GM12878 (cell line): ENCODE measurements around the gene ARAP1. TPM values are rescaled to one million over a fixed set of nuclear protein-coding genes. Genes with fewer than 3 reads are reported as not detected.

Source experiments
- ATAC-seq: fragments of 200-7000 bp; cut with Tn5 transposase; 3 replicates; pipeline ENCODE4 v1.9.1; 2020; ENCODE audit warnings: mild to moderate bottlenecking, moderate library complexity
- BruUV-seq: library from RNA; stranded (reverse); fragments of 400-500 nt; replicated peaks from 2 replicates; lab custom pipeline; 2021; lab: Mats Ljungman, UMichigan
- CTCF ChIA-PET: fragments of 300-600 bp; sonication (Branson Sonifier 250); formaldehyde crosslinking; extraction: SDS; loops from one replicate; lab custom pipeline; 2021; ENCODE audit warnings: inconsistent platforms; lab: Yijun Ruan, JAX
- POLR2A ChIA-PET: fragments of 350-600 bp; formaldehyde crosslinking; extraction: SDS; loops from one replicate; lab custom pipeline; 2021; ENCODE audit warnings: inconsistent platforms; lab: Charles Lee
- RAD21 ChIA-PET: fragments of 300-600 bp; sonication (Branson Sonifier 250); formaldehyde crosslinking; loops from one replicate; lab custom pipeline; 2023; ENCODE audit warnings: antibody characterized with exemption; ENCODE audit not compliant: unreplicated experiment; lab: Charles Lee
- SMC1A ChIA-PET: fragments of 300-600 bp; sonication (Branson Sonifier 250); formaldehyde crosslinking; loops from one replicate; lab custom pipeline; 2023; ENCODE audit not compliant: unreplicated experiment, uncharacterized antibody; lab: Charles Lee
- DNase-seq: peaks from one replicate; pipeline ENCODE4 v3.0.0-alpha.2; 2011; ENCODE audit warnings: low read depth, low spot score
- FAIRE-seq: peaks from 3 replicates; lab custom pipeline; 2011; peaks lifted over from hg19 to GRCh38; lab: Jason Lieb, UNC
- H2AFZ ChIP-seq: 2 replicates; pipeline ENCODE4 v1.6.0; 2011; ENCODE audit warnings: low read depth, low read length, control low read depth; ENCODE audit not compliant: control insufficient read depth
- H3K27ac ChIP-seq: 2 replicates; pipeline ENCODE4 v1.5.1; 2011; ENCODE audit warnings: control low read depth; ENCODE audit not compliant: control insufficient read depth, insufficient read depth
- H3K27me3 ChIP-seq, 2 experiments: replicated peaks in 1 of 2; 2 replicates each; pipeline versions ENCODE4 v1.6.0 to v1.6.1; 2011; ENCODE audit warnings: low read length in 1 of 2; ENCODE audit not compliant: control insufficient read depth in 2 of 2, insufficient read depth in 2 of 2
- H3K36me3 ChIP-seq, 2 experiments: 2 replicates each; pipeline ENCODE4 v1.5.1; 2011; ENCODE audit warnings: low read length in 1 of 2; ENCODE audit not compliant: control insufficient read depth in 2 of 2, insufficient read depth in 2 of 2
- H3K4me1 ChIP-seq: 2 replicates; pipeline ENCODE4 v1.6.1; 2011; ENCODE audit warnings: mild to moderate bottlenecking, low read length, moderate library complexity, mixed read lengths; ENCODE audit not compliant: control insufficient read depth, insufficient read depth
- H3K4me2 ChIP-seq: 2 replicates; pipeline ENCODE4 v1.6.0; 2011; ENCODE audit warnings: control low read depth; ENCODE audit not compliant: control insufficient read depth, insufficient read depth
- H3K4me3 ChIP-seq: fragments of 200-600 bp; sonication (generic); 2 replicates; pipeline ENCODE4 v1.5.1; 2016
- H3K79me2 ChIP-seq: 2 replicates; pipeline ENCODE4 v1.6.0; 2011; ENCODE audit warnings: low read length; ENCODE audit not compliant: control insufficient read depth, insufficient read depth
- H3K9ac ChIP-seq: 2 replicates; pipeline ENCODE4 v1.8.0; 2011; ENCODE audit warnings: low read length, control low read depth, mixed read lengths; ENCODE audit not compliant: control insufficient read depth, insufficient read depth
- H3K9me3 ChIP-seq: replicated peaks from 3 replicates; pipeline ENCODE4 v1.5.1; 2011; ENCODE audit warnings: mild to moderate bottlenecking, low read length; ENCODE audit not compliant: control insufficient read depth, insufficient read depth
- H4K20me1 ChIP-seq: 2 replicates; pipeline ENCODE4 v1.6.0; 2011; ENCODE audit not compliant: control insufficient read depth, insufficient read depth
- BRCA1 ChIP-seq: IDR thresholded peaks from 2 replicates; pipeline ENCODE4 v1.6.1; 2011; ENCODE audit warnings: low read depth, low read length, improper control_type of control experiment
- EED ChIP-seq: sonication (generic); IDR thresholded peaks from 2 replicates; pipeline ENCODE4 v1.6.1; 2016; ENCODE audit warnings: antibody characterized with exemption, low read depth
- KAT2A ChIP-seq: conservative IDR thresholded peaks from 2 replicates; pipeline ENCODE4 v1.6.1; 2011; ENCODE audit warnings: low read depth, low read length; ENCODE audit not compliant: control insufficient read depth
- NR2C1 ChIP-seq: fragments of 450-650 bp; IDR thresholded peaks from 2 replicates; pipeline ENCODE4 v1.6.1; 2017; ENCODE audit warnings: antibody characterized with exemption, mild to moderate bottlenecking, moderate library complexity
- NR2F1 ChIP-seq: fragments of 450-650 bp; conservative IDR thresholded peaks from 2 replicates; pipeline ENCODE4 v1.6.1; 2017; ENCODE audit warnings: mild to moderate bottlenecking
- SUZ12 ChIP-seq: fragments of 200-600 bp; sonication (generic); IDR thresholded peaks from one replicate; pipeline ENCODE4 v1.6.1; 2018; ENCODE audit warnings: antibody characterized with exemption, mild to moderate bottlenecking; ENCODE audit not compliant: unreplicated experiment
- ZNF24 ChIP-seq: fragments of 450-650 bp; IDR thresholded peaks from 2 replicates; pipeline ENCODE4 v1.6.1; 2017; ENCODE audit warnings: antibody characterized with exemption, mild to moderate bottlenecking
- ZSCAN29 ChIP-seq: fragments of 450-650 bp; IDR thresholded peaks from 2 replicates; pipeline ENCODE4 v1.6.1; 2017; ENCODE audit warnings: mild to moderate bottlenecking, moderate library complexity
- WGBS: methylation state at CpG from one replicate; pipeline ENCODE4 v1.1.6; 2016; ENCODE audit warnings: low lambda C conversion rate; ENCODE audit not compliant: insufficient replicate concordance, insufficient coverage; ENCODE audit errors: missing lambda C conversion rate; 5-methylcytosine and 5-hydroxymethylcytosine counted together
- in situ Hi-C: fragments of 300-500 bp; cut with MboI; formaldehyde crosslinking; loops from 9 replicates; pipeline ENCODE4 v1.14.3; 2018; ENCODE audit warnings: mixed read lengths
- intact Hi-C: fragments of 100-400 bp; cut with micrococcal nuclease; formaldehyde crosslinking; loops from one replicate; pipeline ENCODE4 v1.14.2; 2022; ENCODE audit not compliant: unreplicated experiment
- polyA plus RNA-seq, 11 experiments: library from polyadenylated mRNA; depleted of rRNA in 4 of 11; unstranded in 6 of 11; stranded (reverse) in 5 of 11; fragments of >200 nt; fragmentation: Nextera tagmentation in 4 of 11; fragmentation: Illumina TruSeq in 1 of 11; extraction: Ambion mirVana in 4 of 11; extraction: Trizol in 1 of 11; gene quantifications; 1 replicate in 1 of 11; 2 replicates in 10 of 11; pipeline versions ENCODE4 v1.2.1 to v1.2.3, GENCODE V29; 2011 to 2016; ENCODE audit warnings: inconsistent platforms in 2 of 11, missing spikeins in 2 of 11, low read depth in 1 of 11
- total RNA-seq, 4 experiments: library from RNA; depleted of rRNA in 3 of 4; stranded (reverse); fragments of >200 nt in 3 of 4; fragmentation: Illumina TruSeq in 1 of 4; extraction: Trizol in 1 of 4; gene quantifications; 2 replicates each; pipeline versions ENCODE4 v1.2.1 to v1.2.3, GENCODE V29; 2013 to 2021
- TF ChIP-seq, protein P1 (sequence below): fragments of 450-650 bp; IDR thresholded peaks from 2 replicates; pipeline ENCODE4 v1.6.1; 2017; ENCODE audit warnings: mild to moderate bottlenecking, moderate library complexity

ARAP1 gene
- total and polyA plus RNA-seq, 10 of the 15 experiments (the other 5 are each of a cell fraction or from before 2014, with no cell fraction given), result 0.55 to 102 (median 51.0) TPM

GRCh38 chr11:72779495-72780128 is 27.4 kb upstream of the ARAP1 start:
- H3K4me2 ChIP-seq, result no peak overlapping the region
- TF ChIP-seq, protein P1, sequence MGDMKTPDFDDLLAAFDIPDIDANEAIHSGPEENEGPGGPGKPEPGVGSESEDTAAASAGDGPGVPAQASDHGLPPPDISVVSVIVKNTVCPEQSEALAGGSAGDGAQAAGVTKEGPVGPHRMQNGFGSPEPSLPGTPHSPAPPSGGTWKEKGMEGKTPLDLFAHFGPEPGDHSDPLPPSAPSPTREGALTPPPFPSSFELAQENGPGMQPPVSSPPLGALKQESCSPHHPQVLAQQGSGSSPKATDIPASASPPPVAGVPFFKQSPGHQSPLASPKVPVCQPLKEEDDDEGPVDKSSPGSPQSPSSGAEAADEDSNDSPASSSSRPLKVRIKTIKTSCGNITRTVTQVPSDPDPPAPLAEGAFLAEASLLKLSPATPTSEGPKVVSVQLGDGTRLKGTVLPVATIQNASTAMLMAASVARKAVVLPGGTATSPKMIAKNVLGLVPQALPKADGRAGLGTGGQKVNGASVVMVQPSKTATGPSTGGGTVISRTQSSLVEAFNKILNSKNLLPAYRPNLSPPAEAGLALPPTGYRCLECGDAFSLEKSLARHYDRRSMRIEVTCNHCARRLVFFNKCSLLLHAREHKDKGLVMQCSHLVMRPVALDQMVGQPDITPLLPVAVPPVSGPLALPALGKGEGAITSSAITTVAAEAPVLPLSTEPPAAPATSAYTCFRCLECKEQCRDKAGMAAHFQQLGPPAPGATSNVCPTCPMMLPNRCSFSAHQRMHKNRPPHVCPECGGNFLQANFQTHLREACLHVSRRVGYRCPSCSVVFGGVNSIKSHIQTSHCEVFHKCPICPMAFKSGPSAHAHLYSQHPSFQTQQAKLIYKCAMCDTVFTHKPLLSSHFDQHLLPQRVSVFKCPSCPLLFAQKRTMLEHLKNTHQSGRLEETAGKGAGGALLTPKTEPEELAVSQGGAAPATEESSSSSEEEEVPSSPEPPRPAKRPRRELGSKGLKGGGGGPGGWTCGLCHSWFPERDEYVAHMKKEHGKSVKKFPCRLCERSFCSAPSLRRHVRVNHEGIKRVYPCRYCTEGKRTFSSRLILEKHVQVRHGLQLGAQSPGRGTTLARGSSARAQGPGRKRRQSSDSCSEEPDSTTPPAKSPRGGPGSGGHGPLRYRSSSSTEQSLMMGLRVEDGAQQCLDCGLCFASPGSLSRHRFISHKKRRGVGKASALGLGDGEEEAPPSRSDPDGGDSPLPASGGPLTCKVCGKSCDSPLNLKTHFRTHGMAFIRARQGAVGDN, result no peak
- TF ChIP-seq SUZ12 (no peak), BRCA1 (no peak), KAT2A (no peak), NR2C1 (peak; percentile 73), EED (no peak), ZNF24 (no peak), ZSCAN29 (no peak), NR2F1 (0 out of 2 replicates have a peak, but pooled peaks have one; percentile 28)
- no peaks in the 10 kb centered on the region for H3K9me3 ChIP-seq
- H2AFZ ChIP-seq, result no peak overlapping the region
- POLR2A ChIA-PET, result interaction anchor here (0.5 to 1.0 kb wide), 2 partner anchors 8 to 13 kb away, joined by 3 read pairs; no protein-coding TSS in a partner anchor
- no peaks in the 10 kb centered on the region for H3K27me3 ChIP-seq
- no peaks in the 10 kb centered on the region for H4K20me1 ChIP-seq
- RAD21 ChIA-PET, result interaction anchor here (1.0 to 1.8 kb wide), 3 partner anchors 13 to 54 kb away, joined by 3 to 5 read pairs (median 4); no protein-coding TSS in a partner anchor
- FAIRE-seq, result no peak
- no peak for ATAC-seq
- BruUV-seq, result no TSS peak
- H3K9ac ChIP-seq, result no peak overlapping the region
- in situ Hi-C loops, result no loop called here
- no peak overlapping the region for H3K27ac ChIP-seq
- no peaks in the 10 kb centered on the region for H3K36me3 ChIP-seq
- peaks cover 8% of the 10 kb centered on the region for H3K4me1 ChIP-seq
- 73% methylated on average over 4 of the region's 4 CpGs for WGBS
- H3K79me2 ChIP-seq, result no peaks in the 10 kb centered on the region
- SMC1A ChIA-PET, result interaction anchor here (0.6 to 1.2 kb wide), 4 partner anchors 9 to 52 kb away, joined by 3 to 4 read pairs (median 3); no protein-coding TSS in a partner anchor
- DNase-seq, result no peak
- intact Hi-C loops, result no loop called here
- H3K4me3 ChIP-seq, result no peak overlapping the region
- CTCF ChIA-PET, result interaction anchor here (0.7 to 8.2 kb wide), 3 partner anchors 11 to 54 kb away, joined by 3 to 65 read pairs (median 6); partner anchors contain the start of gene STARD10
